CD4-positive, alpha-beta memory T cell (primary cell): ENCODE results near the gene HNRNPC. TPM values are rescaled to one million over a fixed set of nuclear protein-coding genes. Genes with fewer than 3 reads are reported as not detected.

Experiments used
- CTCF ChIA-PET: fragments of 350-600 bp; sonication (Branson Sonifier 250); formaldehyde crosslinking; loops from one replicate; lab custom pipeline; 2021; ENCODE audit warnings: inconsistent platforms; ENCODE audit not compliant: partially characterized antibody; lab: Charles Lee
- POLR2A ChIA-PET: fragments of 350-600 bp; sonication (Branson Sonifier 250); formaldehyde crosslinking; loops from one replicate; lab custom pipeline; 2021; ENCODE audit not compliant: partially characterized antibody; lab: Charles Lee
- DNase-seq, 5 donors: peaks; one replicate each; pipeline versions ENCODE4 v3.0.0 to v3.0.0-alpha.2; 2020 to 2022; ENCODE audit warnings: mixed read lengths in 1 of 5
- H3K27ac ChIP-seq: one replicate; pipeline ENCODE4 v1.7.0; 2013; ENCODE audit warnings: low read depth, low read length
- H3K27me3 ChIP-seq: 2 replicates; pipeline ENCODE4 v1.7.0; 2013; ENCODE audit warnings: mild to moderate bottlenecking, low read length, moderate library complexity; ENCODE audit not compliant: insufficient read depth
- H3K36me3 ChIP-seq: 2 replicates; pipeline ENCODE4 v1.7.0; 2013; ENCODE audit warnings: mild to moderate bottlenecking, low read length, moderate library complexity; ENCODE audit not compliant: insufficient read depth
- H3K4me1 ChIP-seq: 2 replicates; pipeline ENCODE4 v1.7.0; 2013; ENCODE audit warnings: mild to moderate bottlenecking, low read length, moderate library complexity; ENCODE audit not compliant: insufficient read depth
- H3K4me3 ChIP-seq, 2 donors: one replicate each; pipeline ENCODE4 v1.7.0; 2013; ENCODE audit warnings: low read length in 2 of 2, mild to moderate bottlenecking in 1 of 2
- H3K9me3 ChIP-seq, 2 donors: one replicate each; pipeline ENCODE4 v1.7.0; 2013; ENCODE audit warnings: low read length in 2 of 2, control low read depth in 1 of 2; ENCODE audit not compliant: control insufficient read depth in 1 of 2
- H3K27ac Mint-ChIP-seq, 7 donors: one replicate each; pipeline ENCODE4 v1.8.0; 2020 to 2021; ENCODE audit warnings: mixed read lengths in 7 of 7, mild to moderate bottlenecking in 6 of 7, inconsistent platforms in 3 of 7, moderate library complexity in 3 of 7
- H3K27me3 Mint-ChIP-seq, 2 donors: one replicate each; pipeline ENCODE4 v1.8.0; 2020 to 2021; ENCODE audit warnings: mixed read lengths in 2 of 2
- H3K36me3 Mint-ChIP-seq, 2 donors: one replicate each; pipeline ENCODE4 v1.8.0; 2020 to 2021; ENCODE audit warnings: mixed read lengths in 2 of 2, inconsistent platforms in 1 of 2, mild to moderate bottlenecking in 1 of 2
- H3K4me1 Mint-ChIP-seq, 4 donors: one replicate each; pipeline ENCODE4 v1.8.0; 2020 to 2021; ENCODE audit warnings: mixed read lengths in 4 of 4, mild to moderate bottlenecking in 1 of 4
- H3K4me3 Mint-ChIP-seq, 8 donors: one replicate each; pipeline ENCODE4 v1.8.0; 2020 to 2021; ENCODE audit warnings: mixed read lengths in 8 of 8, mild to moderate bottlenecking in 7 of 8, moderate library complexity in 6 of 8, inconsistent platforms in 3 of 8
- H3K9me3 Mint-ChIP-seq, 8 donors: one replicate each; pipeline ENCODE4 v1.8.0; 2020 to 2021; ENCODE audit warnings: mixed read lengths in 8 of 8, mild to moderate bottlenecking in 5 of 8, inconsistent platforms in 3 of 8, moderate library complexity in 1 of 8
- intact Hi-C: fragments of 100-400 bp; cut with micrococcal nuclease; formaldehyde crosslinking; loops from one replicate; pipeline ENCODE4 v1.15.1; 2023
- polyA plus RNA-seq, 2 donors: library from polyadenylated mRNA; unstranded; fragments of 300-500 nt; fragmentation: Illumina TruSeq; gene quantifications; one replicate each; pipeline ENCODE4 v1.2.3, GENCODE V29; 2021
- total RNA-seq, 2 experiments: library from RNA; stranded (reverse); gene quantifications; one replicate each; pipeline ENCODE4 v1.2.3, GENCODE V29; 2021

The HNRNPC gene
- total and polyA plus RNA-seq, 4 experiments from 2014 or later = 538 to 1,178 (median 622) TPM

- Histone ChIP-seq H3K4me3 (peak overlapping the region; percentile 3 to 4), H3K9me3 (no peaks in the 10 kb centered on the region), H3K36me3 (peaks cover 26% of the 10 kb centered on the region), H3K27me3 (no peaks in the 10 kb centered on the region), H3K27ac (peak overlapping the region; percentile 98), H3K4me1 (peaks cover 87% of the 10 kb centered on the region)
- H3K36me3 Mint-ChIP-seq = peaks cover 58 to 82% of the 10 kb centered on the region in 2 donors
- ChIA-PET POLR2A (interaction anchor here (0.7 to 7.8 kb wide), 9 partner anchors 9 to 45 kb away, joined by 3 to 85 read pairs (median 6); no protein-coding TSS in a partner anchor), CTCF (interaction anchor here (0.5 to 2.6 kb wide), 10 partner anchors 8 to 192 kb away, joined by 3 to 13 read pairs (median 4); partner anchors contain the start of gene CHD8)
- intact Hi-C loops = loop anchor here (10.0 kb wide), 2 partner anchors 49 to 799 kb away; partner anchors contain the start of genes PIP4P1 and PNP
- no peaks in the 10 kb centered on the region for H3K27me3 Mint-ChIP-seq
- peak overlapping the region; percentile 34 to 100 (median 100) for H3K4me3 Mint-ChIP-seq
- peaks cover 56 to 87% (median 73%) of the 10 kb centered on the region in 4 donors for H3K4me1 Mint-ChIP-seq
- DNase-seq = peak in 2 of 5 donors; percentile 46 to 49
- peak overlapping the region; percentile 82 to 99 (median 88) for H3K27ac Mint-ChIP-seq
- H3K9me3 Mint-ChIP-seq = peaks cover 0 to 4% (median 0%) of the 10 kb centered on the region in 8 donors
These were observed 5.0 kb downstream of the HNRNPC start for GRCh38 chr14:21264025-21264801.

GRCh38 chr14:21263284-21264024 lies 5.8 kb downstream of the HNRNPC start:
- ChIA-PET CTCF (interaction anchor here (2.5 kb wide), 1 partner anchor 12 kb away, joined by 5 read pairs; no protein-coding TSS in a partner anchor), POLR2A (interaction anchor here (0.7 to 7.8 kb wide), 4 partner anchors 9 to 40 kb away, joined by 3 to 85 read pairs (median 14); no protein-coding TSS in a partner anchor)
- Histone ChIP-seq H3K9me3 (no peaks in the 10 kb centered on the region), H3K27me3 (no peaks in the 10 kb centered on the region), H3K36me3 (peaks cover 31% of the 10 kb centered on the region), H3K27ac (peak overlapping the region; percentile 98), H3K4me3 (peak overlapping the region; percentile 3 to 4), H3K4me1 (peaks cover 95% of the 10 kb centered on the region)
- intact Hi-C loops = loop anchor here (10.0 kb wide), 2 partner anchors 49 to 799 kb away; partner anchors contain the start of genes PIP4P1 and PNP
- peaks cover 63 to 83% of the 10 kb centered on the region in 2 donors for H3K36me3 Mint-ChIP-seq
- peak overlapping the region; percentile 55 to 96 (median 83) for H3K27ac Mint-ChIP-seq
- no peak for DNase-seq
- H3K9me3 Mint-ChIP-seq = no peaks in the 10 kb centered on the region
- H3K4me1 Mint-ChIP-seq = peaks cover 62 to 92% (median 79%) of the 10 kb centered on the region in 4 donors
- H3K4me3 Mint-ChIP-seq = peak overlapping the region; percentile 64 to 100 (median 100)
- H3K27me3 Mint-ChIP-seq = no peaks in the 10 kb centered on the region

- ChIA-PET CTCF (interaction anchor here (1.3 to 1.4 kb wide), 2 partner anchors 15 to 31 kb away, joined by 3 to 4 read pairs; no protein-coding TSS in a partner anchor), POLR2A (interaction anchor here (1.2 to 7.8 kb wide), 4 partner anchors 7 to 120 kb away, joined by 3 to 85 read pairs (median 4); no protein-coding TSS in a partner anchor)
- no peaks in the 10 kb centered on the region for H3K9me3 Mint-ChIP-seq
- no peaks in the 10 kb centered on the region for H3K27me3 ChIP-seq
- peak overlapping the region; percentile 50 for H3K27ac ChIP-seq
- H3K4me3 Mint-ChIP-seq = peak overlapping the region; percentile 64 to 100 (median 74)
- peaks cover 65 to 92% (median 81%) of the 10 kb centered on the region in 4 donors for H3K4me1 Mint-ChIP-seq
- peaks cover 95% of the 10 kb centered on the region for H3K4me1 ChIP-seq
- H3K27ac Mint-ChIP-seq = peak overlapping the region; percentile 22 to 96 (median 79)
- H3K9me3 ChIP-seq = no peaks in the 10 kb centered on the region
- intact Hi-C loops = loop anchor here (10.0 kb wide), 2 partner anchors 48 to 798 kb away; partner anchors contain the start of genes PIP4P1 and PNP
- no peaks in the 10 kb centered on the region for H3K27me3 Mint-ChIP-seq
- no peak for DNase-seq
- no peak overlapping the region for H3K4me3 ChIP-seq
- H3K36me3 ChIP-seq = peaks cover 22% of the 10 kb centered on the region
- H3K36me3 Mint-ChIP-seq = peaks cover 61 to 78% of the 10 kb centered on the region in 2 donors
These were observed 6.8 kb downstream of the HNRNPC start for GRCh38 chr14:21262410-21262809.

- Histone ChIP-seq H3K27ac (no peak overlapping the region), H3K4me3 (no peak overlapping the region), H3K9me3 (no peaks in the 10 kb centered on the region), H3K27me3 (no peaks in the 10 kb centered on the region), H3K4me1 (peaks cover 95% of the 10 kb centered on the region), H3K36me3 (peaks cover 19% of the 10 kb centered on the region)
- H3K9me3 Mint-ChIP-seq = no peaks in the 10 kb centered on the region
- ChIA-PET CTCF (interaction anchor here (1.3 to 2.7 kb wide), 3 partner anchors 15 to 30 kb away, joined by 3 to 6 read pairs (median 4); no protein-coding TSS in a partner anchor), POLR2A (interaction anchor here (1.2 to 7.8 kb wide), 5 partner anchors 7 to 121 kb away, joined by 3 to 85 read pairs (median 4); no protein-coding TSS in a partner anchor)
- H3K36me3 Mint-ChIP-seq = peaks cover 63 to 80% of the 10 kb centered on the region in 2 donors
- peaks cover 69 to 94% (median 83%) of the 10 kb centered on the region in 4 donors for H3K4me1 Mint-ChIP-seq
- no peaks in the 10 kb centered on the region for H3K27me3 Mint-ChIP-seq
- peak overlapping the region in 4 of 7 donors; percentile 30 to 96 (median 80) for H3K27ac Mint-ChIP-seq
- H3K4me3 Mint-ChIP-seq = peak overlapping the region in 6 of 8 donors; percentile 3 to 100 (median 59)
- DNase-seq = no peak
- intact Hi-C loops = loop anchor here (10.0 kb wide), 2 partner anchors 47 to 797 kb away; partner anchors contain the start of genes PIP4P1 and PNP
These were observed 7.4 kb downstream of the HNRNPC start for GRCh38 chr14:21261824-21262223.

- no peaks in the 10 kb centered on the region for H3K27me3 Mint-ChIP-seq
- Histone ChIP-seq H3K4me3 (no peak overlapping the region), H3K36me3 (peaks cover 33% of the 10 kb centered on the region), H3K27ac (no peak overlapping the region), H3K9me3 (no peaks in the 10 kb centered on the region), H3K4me1 (peaks cover 95% of the 10 kb centered on the region), H3K27me3 (no peaks in the 10 kb centered on the region)
- H3K36me3 Mint-ChIP-seq = peaks cover 64 to 76% of the 10 kb centered on the region in 2 donors
- peak overlapping the region; percentile 2 to 75 (median 63) for H3K4me3 Mint-ChIP-seq
- no peaks in the 10 kb centered on the region for H3K9me3 Mint-ChIP-seq
- H3K27ac Mint-ChIP-seq = peak overlapping the region; percentile 3 to 81 (median 42)
- ChIA-PET POLR2A (interaction anchor here (1.0 to 1.6 kb wide), 2 partner anchors 9 to 12 kb away, joined by 3 to 6 read pairs; no protein-coding TSS in a partner anchor), CTCF (interaction anchor here (2.7 kb wide), 1 partner anchor 14 kb away, joined by 6 read pairs; no protein-coding TSS in a partner anchor)
- no peak for DNase-seq
- intact Hi-C loops = no loop called here
- H3K4me1 Mint-ChIP-seq = peaks cover 65 to 95% (median 83%) of the 10 kb centered on the region in 4 donors
These were observed 10.1 kb downstream of the HNRNPC start for GRCh38 chr14:21258889-21259787.
